Measurements from ENCODE around the gene DSTYK. TPM values are rescaled to one million over a fixed set of nuclear protein-coding genes. Genes with fewer than 3 reads are reported as not detected.

Gene DSTYK
- total RNA-seq, 2 experiments from 2014 or later = 13.9 to 15.3 TPM

- Mint-ChIP-seq H3K27me3 (no peaks in the 10 kb centered on the region), H3K27ac (no peak overlapping the region), H3K36me3 (ENCODE audit: low read depth) (peaks cover 86% of the 10 kb centered on the region), H3K4me3 (no peak overlapping the region), H3K9me3 (peaks cover 2% of the 10 kb centered on the region), H3K4me1 (ENCODE audit: low read depth) (no peaks in the 10 kb centered on the region)
- ChIA-PET POLR2A (interaction anchor here (0.6 kb wide), 1 partner anchor 480 kb away, joined by 6 read pairs; no protein-coding TSS in a partner anchor), CTCF (interaction anchor here (1.0 to 1.9 kb wide), 3 partner anchors 10 to 105 kb away, joined by 3 to 6 read pairs (median 3); no protein-coding TSS in a partner anchor)
- Histone ChIP-seq H3K27ac (ENCODE audit: low read depth in 1 of 2, low read length in 2 of 2) (no peak overlapping the region), H3K27me3 (ENCODE audit: control insufficient read depth in 1 of 2, insufficient read depth in 2 of 2, low read length in 2 of 2) (no peaks in the 10 kb centered on the region), H3K4me1 (ENCODE audit: insufficient read depth, low read length) (no peaks in the 10 kb centered on the region), H3K4me3 (ENCODE audit: low read length) (no peak overlapping the region), H3K9me3 (ENCODE audit: control insufficient read depth in 1 of 2, insufficient read depth in 1 of 2, low read length in 2 of 2) (peaks cover 3% of the 10 kb centered on the region in 2 experiments), H3K36me3 (ENCODE audit: insufficient read depth, low read length) (peaks cover 68% of the 10 kb centered on the region)
- ATAC-seq (ENCODE audit: poor library complexity) (no peak), DNase-seq (no peak)
- TF ChIP-seq, protein P1, sequence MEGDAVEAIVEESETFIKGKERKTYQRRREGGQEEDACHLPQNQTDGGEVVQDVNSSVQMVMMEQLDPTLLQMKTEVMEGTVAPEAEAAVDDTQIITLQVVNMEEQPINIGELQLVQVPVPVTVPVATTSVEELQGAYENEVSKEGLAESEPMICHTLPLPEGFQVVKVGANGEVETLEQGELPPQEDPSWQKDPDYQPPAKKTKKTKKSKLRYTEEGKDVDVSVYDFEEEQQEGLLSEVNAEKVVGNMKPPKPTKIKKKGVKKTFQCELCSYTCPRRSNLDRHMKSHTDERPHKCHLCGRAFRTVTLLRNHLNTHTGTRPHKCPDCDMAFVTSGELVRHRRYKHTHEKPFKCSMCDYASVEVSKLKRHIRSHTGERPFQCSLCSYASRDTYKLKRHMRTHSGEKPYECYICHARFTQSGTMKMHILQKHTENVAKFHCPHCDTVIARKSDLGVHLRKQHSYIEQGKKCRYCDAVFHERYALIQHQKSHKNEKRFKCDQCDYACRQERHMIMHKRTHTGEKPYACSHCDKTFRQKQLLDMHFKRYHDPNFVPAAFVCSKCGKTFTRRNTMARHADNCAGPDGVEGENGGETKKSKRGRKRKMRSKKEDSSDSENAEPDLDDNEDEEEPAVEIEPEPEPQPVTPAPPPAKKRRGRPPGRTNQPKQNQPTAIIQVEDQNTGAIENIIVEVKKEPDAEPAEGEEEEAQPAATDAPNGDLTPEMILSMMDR (IDR thresholded peaks at IDR 0.05) = no peak
- intact Hi-C loops (cut with DNase I, micrococcal nuclease) = no loop called here
These were observed 60.7 kb downstream of the DSTYK start for GRCh38 chr1:205150651-205151428.

GRCh38 chr1:205147191-205147835 lies 64.2 kb downstream of the DSTYK start:
- H3K9me3 ChIP-seq (ENCODE audit: control insufficient read depth in 1 of 2, insufficient read depth in 1 of 2, low read length in 2 of 2) = no peaks in the 10 kb centered on the region
- H3K27ac Mint-ChIP-seq = no peak overlapping the region
- DNase-seq (no peak), ATAC-seq (ENCODE audit: poor library complexity) (no peak)
- CTCF ChIA-PET = no interaction called here
- H3K4me3 ChIP-seq (ENCODE audit: low read length) = no peak overlapping the region
- no peaks in the 10 kb centered on the region for H3K27me3 ChIP-seq (ENCODE audit: control insufficient read depth in 1 of 2, insufficient read depth in 2 of 2, low read length in 2 of 2)
- no peaks in the 10 kb centered on the region for H3K27me3 Mint-ChIP-seq
- H3K9me3 Mint-ChIP-seq = no peaks in the 10 kb centered on the region
- peaks cover 47% of the 10 kb centered on the region for H3K36me3 ChIP-seq (ENCODE audit: insufficient read depth, low read length)
- peaks cover 53% of the 10 kb centered on the region for H3K36me3 Mint-ChIP-seq (ENCODE audit: low read depth)
- H3K4me1 ChIP-seq (ENCODE audit: insufficient read depth, low read length) = no peaks in the 10 kb centered on the region
- no peak overlapping the region for H3K4me3 Mint-ChIP-seq
- TF ChIP-seq, protein P1 (IDR thresholded peaks at IDR 0.05) = no peak
- H3K27ac ChIP-seq (ENCODE audit: low read depth in 1 of 2, low read length in 2 of 2) = no peak overlapping the region
- intact Hi-C loops (cut with DNase I, micrococcal nuclease) = no loop called here
- POLR2A ChIA-PET = interaction anchor here (1.2 kb wide), 1 partner anchor 25 kb away, joined by 3 read pairs; the partner anchor contains the start of gene RBBP5
- H3K4me1 Mint-ChIP-seq (ENCODE audit: low read depth) = no peaks in the 10 kb centered on the region

DNA sequence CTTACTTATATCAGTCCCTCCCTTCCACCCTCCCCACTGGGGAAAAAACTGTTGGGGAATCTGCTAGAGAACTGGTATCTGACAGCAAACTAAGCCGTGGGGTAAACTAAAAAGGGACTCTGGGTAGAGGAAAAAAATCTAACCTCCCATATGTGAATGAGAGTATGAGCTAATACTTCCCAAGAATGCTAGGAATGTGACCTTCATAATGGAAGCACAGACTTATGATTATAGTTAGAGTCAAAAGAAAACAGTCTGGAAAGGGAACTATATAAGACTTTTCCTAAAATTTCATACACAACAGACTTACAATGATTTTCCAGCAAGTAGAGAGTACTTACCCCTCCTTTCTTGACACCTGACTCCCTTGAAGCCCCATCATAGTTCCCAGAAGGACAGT lies 66.8 kb downstream of the DSTYK start:
- Mint-ChIP-seq H3K36me3 (ENCODE audit: low read depth) (peaks cover 39% of the 10 kb centered on the region), H3K27me3 (no peaks in the 10 kb centered on the region), H3K4me1 (ENCODE audit: low read depth) (peaks cover 10% of the 10 kb centered on the region), H3K4me3 (no peak overlapping the region), H3K9me3 (no peaks in the 10 kb centered on the region), H3K27ac (peak overlapping the region; percentile 11)
- no peak for DNase-seq
- ChIA-PET POLR2A (no interaction called here), CTCF (no interaction called here)
- intact Hi-C loops (cut with DNase I, micrococcal nuclease) = loop anchor here in 1 of 2 experiments (2.0 kb wide), 1 partner anchor 20 kb away; no protein-coding TSS in a partner anchor
- Histone ChIP-seq H3K4me1 (ENCODE audit: insufficient read depth, low read length) (peaks cover 8% of the 10 kb centered on the region), H3K27ac (ENCODE audit: low read depth in 1 of 2, low read length in 2 of 2) (no peak overlapping the region), H3K27me3 (ENCODE audit: control insufficient read depth in 1 of 2, insufficient read depth in 2 of 2, low read length in 2 of 2) (no peaks in the 10 kb centered on the region), H3K36me3 (ENCODE audit: insufficient read depth, low read length) (peaks cover 35% of the 10 kb centered on the region), H3K9me3 (ENCODE audit: control insufficient read depth in 1 of 2, insufficient read depth in 1 of 2, low read length in 2 of 2) (no peaks in the 10 kb centered on the region), H3K4me3 (ENCODE audit: low read length) (no peak overlapping the region)
- ATAC-seq (ENCODE audit: poor library complexity) = no peak
- TF ChIP-seq, protein P1 (IDR thresholded peaks at IDR 0.05) = no peak

Data from CD4-positive, alpha-beta T cell (primary cell).